Upper lobe of right lung (tissue), 1 donor: Measurements from ENCODE around the gene ERLIN1. TPM values are rescaled to one million over a fixed set of nuclear protein-coding genes. Genes with fewer than 3 reads are reported as not detected.

Experiments used
- ATAC-seq: fragments of 200-7000 bp; cut with Tn5 transposase; one replicate; pipeline ENCODE4 v1.9.1; 2020; ENCODE audit warnings: mild to moderate bottlenecking, moderate library complexity
- DNase-seq: peaks from one replicate; pipeline ENCODE4 v3.0.0-alpha.2; 2020
- H3K27ac ChIP-seq: fragments of 200-600 bp; one replicate; pipeline ENCODE4 v1.8.0; 2022
- H3K27me3 ChIP-seq: fragments of 200-600 bp; one replicate; pipeline ENCODE4 v1.8.0; 2022; ENCODE audit warnings: mild to moderate bottlenecking
- H3K36me3 ChIP-seq: fragments of 200-600 bp; one replicate; pipeline ENCODE4 v1.8.0; 2022
- H3K4me1 ChIP-seq: fragments of 200-600 bp; one replicate; pipeline ENCODE4 v1.8.0; 2022
- H3K4me3 ChIP-seq: fragments of 200-600 bp; one replicate; pipeline ENCODE4 v1.8.0; 2022; ENCODE audit warnings: mild to moderate bottlenecking
- H3K9me3 ChIP-seq: fragments of 200-600 bp; one replicate; pipeline ENCODE4 v1.8.0; 2022
- intact Hi-C: fragments of 100-400 bp; cut with DNase I; formaldehyde crosslinking; loops from one replicate; pipeline ENCODE4 v1.11.0; 2022
- total RNA-seq: library from RNA; stranded (reverse); fragmentation: NEBNext Ultra II Directional; extraction: Animal tissue kit (Norgen Biotek cat#: 25700); gene quantifications from one replicate; pipeline ENCODE4 v1.2.1, GENCODE V29; 2021
- TF ChIP-seq, protein P1 (sequence below): fragments of 200-600 bp; IDR thresholded peaks from one replicate; pipeline ENCODE4 v1.8.0; 2022; ENCODE audit warnings: antibody characterized with exemption
- donor health status: DM: no; HTN: yes; CAD: no; lungs with severe emphysema.

The ERLIN1 gene
- total RNA-seq, 1 donor from 2014 or later = 24.3 TPM

DNA sequence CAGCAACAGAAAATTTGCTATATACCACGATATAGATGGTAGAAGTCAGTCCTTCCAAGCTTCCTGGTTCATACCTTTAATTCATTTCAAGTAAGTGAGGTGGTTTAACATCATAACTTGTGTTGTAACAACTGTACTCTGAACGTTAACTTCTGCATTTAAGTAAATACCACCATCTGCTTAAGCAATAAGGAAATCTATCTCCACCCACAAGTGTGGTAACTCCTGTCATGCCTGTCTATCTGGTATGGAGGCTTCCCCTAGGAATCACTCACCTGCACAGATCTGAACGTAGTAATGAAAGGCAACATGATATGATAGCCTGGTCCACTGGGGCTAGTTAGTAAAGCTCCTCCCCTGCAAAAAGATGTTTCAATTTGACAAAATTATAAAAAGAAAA is 2.3 kb downstream of the ERLIN1 start:
- peaks cover 19% of the 10 kb centered on the region for H3K4me1 ChIP-seq
- intact Hi-C loops = no loop called here
- no peak overlapping the region for H3K27ac ChIP-seq
- no peak overlapping the region for H3K4me3 ChIP-seq
- TF ChIP-seq, protein P1, sequence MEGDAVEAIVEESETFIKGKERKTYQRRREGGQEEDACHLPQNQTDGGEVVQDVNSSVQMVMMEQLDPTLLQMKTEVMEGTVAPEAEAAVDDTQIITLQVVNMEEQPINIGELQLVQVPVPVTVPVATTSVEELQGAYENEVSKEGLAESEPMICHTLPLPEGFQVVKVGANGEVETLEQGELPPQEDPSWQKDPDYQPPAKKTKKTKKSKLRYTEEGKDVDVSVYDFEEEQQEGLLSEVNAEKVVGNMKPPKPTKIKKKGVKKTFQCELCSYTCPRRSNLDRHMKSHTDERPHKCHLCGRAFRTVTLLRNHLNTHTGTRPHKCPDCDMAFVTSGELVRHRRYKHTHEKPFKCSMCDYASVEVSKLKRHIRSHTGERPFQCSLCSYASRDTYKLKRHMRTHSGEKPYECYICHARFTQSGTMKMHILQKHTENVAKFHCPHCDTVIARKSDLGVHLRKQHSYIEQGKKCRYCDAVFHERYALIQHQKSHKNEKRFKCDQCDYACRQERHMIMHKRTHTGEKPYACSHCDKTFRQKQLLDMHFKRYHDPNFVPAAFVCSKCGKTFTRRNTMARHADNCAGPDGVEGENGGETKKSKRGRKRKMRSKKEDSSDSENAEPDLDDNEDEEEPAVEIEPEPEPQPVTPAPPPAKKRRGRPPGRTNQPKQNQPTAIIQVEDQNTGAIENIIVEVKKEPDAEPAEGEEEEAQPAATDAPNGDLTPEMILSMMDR = no peak
- ATAC-seq (peak; percentile 22), DNase-seq (no peak)
- peaks cover 12% of the 10 kb centered on the region for H3K36me3 ChIP-seq
- H3K9me3 ChIP-seq = no peaks in the 10 kb centered on the region
- H3K27me3 ChIP-seq = no peaks in the 10 kb centered on the region

DNA sequence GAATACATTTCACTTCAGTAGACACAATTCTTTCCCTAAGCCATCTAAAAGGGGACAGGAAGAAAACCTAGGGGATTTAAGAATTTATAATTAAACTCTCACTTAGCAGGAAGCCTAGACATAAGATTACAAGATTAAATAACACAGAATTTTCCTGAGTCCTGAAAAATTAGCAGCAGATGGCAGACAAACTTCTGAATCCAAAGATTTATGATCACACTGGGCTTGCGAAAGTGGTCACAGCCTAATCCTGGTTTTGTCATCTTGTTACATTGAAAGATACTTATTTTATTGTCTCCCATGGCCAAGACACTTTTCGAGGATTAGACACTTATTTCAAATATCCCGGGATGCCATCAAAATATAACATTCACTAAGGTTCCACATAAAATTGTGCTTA is 2.9 kb downstream of the ERLIN1 start:
- TF ChIP-seq, protein P1 = no peak
- Histone ChIP-seq H3K27me3 (no peaks in the 10 kb centered on the region), H3K4me1 (peaks cover 19% of the 10 kb centered on the region), H3K9me3 (no peaks in the 10 kb centered on the region), H3K4me3 (no peak overlapping the region), H3K27ac (peak overlapping the region; percentile 12), H3K36me3 (peaks cover 18% of the 10 kb centered on the region)
- DNase-seq (no peak), ATAC-seq (no peak)
- intact Hi-C loops = no loop called here

DNA sequence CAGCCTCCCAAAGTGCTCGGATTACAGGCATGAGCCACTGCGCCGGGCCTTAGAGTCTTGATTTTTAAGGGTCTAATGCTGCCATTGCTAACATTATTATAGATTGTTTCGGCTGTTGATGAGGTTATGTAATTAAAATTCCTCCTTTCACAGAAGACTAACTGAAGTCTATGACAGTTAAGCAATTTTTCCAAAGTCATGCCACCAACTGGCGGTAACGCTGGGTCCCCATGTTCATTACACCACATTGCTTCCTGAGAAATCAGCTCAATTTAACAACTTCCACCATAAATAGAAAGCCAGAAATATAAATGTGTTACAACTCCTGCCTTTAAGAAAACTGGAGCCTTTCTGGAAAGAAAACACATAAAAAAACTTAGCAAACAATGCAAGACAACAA is 3.5 kb downstream of the ERLIN1 start:
- Histone ChIP-seq H3K27ac (no peak overlapping the region), H3K4me3 (no peak overlapping the region), H3K4me1 (peaks cover 17% of the 10 kb centered on the region), H3K27me3 (no peaks in the 10 kb centered on the region), H3K9me3 (no peaks in the 10 kb centered on the region), H3K36me3 (peaks cover 24% of the 10 kb centered on the region)
- TF ChIP-seq, protein P1 = no peak
- ATAC-seq (no peak), DNase-seq (no peak)
- intact Hi-C loops = no loop called here

DNA sequence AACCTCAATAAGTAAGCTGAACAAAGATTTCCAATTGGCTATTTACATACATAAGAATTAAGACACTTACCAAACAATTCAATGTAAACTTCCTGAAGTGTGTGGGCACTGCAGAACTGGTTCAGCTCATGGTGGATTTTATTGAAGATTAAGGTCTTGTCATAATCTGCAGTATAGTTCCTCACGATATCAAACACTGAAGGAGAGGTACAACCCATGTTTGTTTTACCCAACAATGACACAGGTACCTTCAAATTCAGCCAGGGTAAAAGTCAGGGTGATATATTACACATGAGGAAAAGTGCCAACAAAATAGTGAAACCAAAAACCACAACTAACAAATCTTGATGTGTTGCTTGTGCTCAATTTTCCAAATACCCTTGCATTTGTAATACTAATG is 10.0 kb downstream of the ERLIN1 start:
- no peak overlapping the region for H3K27ac ChIP-seq
- ATAC-seq = no peak
- H3K36me3 ChIP-seq = peaks cover 81% of the 10 kb centered on the region
- H3K4me1 ChIP-seq = peaks cover 3% of the 10 kb centered on the region
- intact Hi-C loops = no loop called here
- DNase-seq = no peak
- no peaks in the 10 kb centered on the region for H3K9me3 ChIP-seq
- TF ChIP-seq, protein P1 = no peak
- H3K27me3 ChIP-seq = no peaks in the 10 kb centered on the region
- no peak overlapping the region for H3K4me3 ChIP-seq

DNA sequence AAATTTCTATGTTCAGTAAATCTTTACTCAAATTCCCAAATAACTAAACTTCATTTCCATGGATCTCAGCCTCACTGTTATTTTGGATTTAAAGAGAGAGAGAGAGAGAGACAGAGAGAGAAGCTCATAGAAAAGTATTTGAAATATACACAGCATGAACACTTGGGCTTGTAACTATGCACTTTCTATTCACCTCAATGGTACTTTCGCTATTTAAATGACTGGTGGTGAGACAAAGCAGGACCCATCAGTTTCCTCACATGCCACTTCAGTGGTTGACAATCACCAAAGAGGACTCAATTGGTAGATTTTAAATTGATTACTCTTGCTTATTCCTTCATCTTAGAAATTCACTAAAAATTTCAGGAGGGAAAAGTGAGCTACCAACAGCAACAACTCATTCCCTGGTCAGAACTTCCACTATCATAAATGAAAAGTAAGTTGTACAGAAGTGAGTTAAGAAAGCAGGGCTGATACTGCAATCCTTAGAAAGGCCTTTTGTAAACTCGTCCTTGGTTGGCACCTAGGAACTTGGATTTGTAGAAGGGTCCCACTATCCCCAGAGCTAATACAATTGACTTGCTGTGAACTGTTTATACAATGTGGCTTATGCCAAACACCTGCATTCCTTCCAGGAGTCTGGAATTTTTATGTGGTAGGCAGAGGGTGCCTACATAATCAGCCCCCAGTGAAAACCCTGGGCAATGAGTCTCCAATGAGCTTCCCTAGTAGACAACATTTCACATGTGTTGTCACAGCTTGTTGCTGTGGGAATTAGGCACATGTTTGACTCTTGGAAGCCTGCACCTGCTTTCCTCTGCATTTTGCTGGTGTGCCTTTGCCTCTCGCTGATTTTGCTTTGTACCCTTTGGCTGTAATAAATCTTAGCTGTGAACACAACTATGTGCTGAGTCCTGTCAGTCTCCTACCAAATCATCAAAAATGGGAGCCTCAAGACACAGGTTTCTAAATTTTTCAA is 10.8 kb downstream of the ERLIN1 start:
- ATAC-seq (no peak), DNase-seq (no peak)
- Histone ChIP-seq H3K4me1 (no peaks in the 10 kb centered on the region), H3K9me3 (no peaks in the 10 kb centered on the region), H3K4me3 (no peak overlapping the region), H3K27me3 (no peaks in the 10 kb centered on the region), H3K36me3 (peaks cover 81% of the 10 kb centered on the region), H3K27ac (no peak overlapping the region)
- TF ChIP-seq, protein P1 = no peak
- intact Hi-C loops = no loop called here
